Measurements from ENCODE around the gene TSPAN5. TPM values are rescaled to one million over a fixed set of nuclear protein-coding genes. Genes with fewer than 3 reads are reported as not detected.

Gene TSPAN5
- total and polyA plus RNA-seq, 2 of the 4 experiments (the other 2 are of a cell fraction): 64.8 to 79.6 TPM

DNA sequence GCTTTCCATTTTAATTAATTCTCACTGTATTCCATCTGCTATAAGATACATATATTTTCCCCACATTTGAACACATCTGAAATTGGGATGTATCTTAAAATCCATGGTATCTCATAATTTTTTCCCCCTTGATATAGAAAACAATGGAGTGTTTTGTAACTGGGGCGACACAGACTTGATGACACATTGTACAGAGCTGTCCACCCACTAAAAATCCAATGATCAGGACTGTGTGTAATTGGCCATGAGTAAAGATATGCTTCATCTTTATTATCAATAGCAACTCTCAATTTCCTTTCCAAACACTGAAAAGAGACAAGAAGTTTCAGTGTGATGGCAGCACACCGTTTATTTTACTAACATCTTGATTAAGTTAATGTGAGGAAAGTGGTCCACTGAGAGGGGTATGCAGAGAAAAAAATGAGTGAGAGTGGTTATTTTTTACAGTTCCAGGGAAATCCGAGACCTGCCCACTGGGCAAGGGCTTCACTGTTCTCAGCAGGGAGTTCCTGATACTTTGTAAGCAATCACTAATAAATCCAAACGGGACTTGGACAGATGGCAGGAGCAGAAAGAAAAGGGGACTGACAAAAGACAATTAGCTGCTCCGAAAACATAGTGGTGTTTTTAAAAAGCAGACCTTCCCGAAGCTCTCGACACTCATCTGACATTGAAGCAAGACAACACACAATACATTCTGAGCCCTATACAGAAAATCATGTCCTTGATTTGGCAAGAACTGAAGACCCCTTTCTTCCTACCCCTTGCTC lies 149.4 kb downstream of the TSPAN5 start:
- peak overlapping the region; percentile 96 for H3K18ac ChIP-seq (ENCODE audit: low read depth, low read length)
- no peaks in the 10 kb centered on the region for H4K20me1 ChIP-seq (ENCODE audit: insufficient read depth, low read length)
- in situ Hi-C loops (cut with MboI; ENCODE audit: low sequenced_read_pairs): no loop called here
- TF ChIP-seq MAZ (IDR thresholded peaks at IDR 0.05; ENCODE audit: borderline replicate concordance, low read depth, low read length): no peak
- TF ChIP-seq MXI1 (IDR thresholded peaks at IDR 0.05; ENCODE audit: borderline replicate concordance, low read depth, low read length): no peak
- TF ChIP-seq, protein P1, sequence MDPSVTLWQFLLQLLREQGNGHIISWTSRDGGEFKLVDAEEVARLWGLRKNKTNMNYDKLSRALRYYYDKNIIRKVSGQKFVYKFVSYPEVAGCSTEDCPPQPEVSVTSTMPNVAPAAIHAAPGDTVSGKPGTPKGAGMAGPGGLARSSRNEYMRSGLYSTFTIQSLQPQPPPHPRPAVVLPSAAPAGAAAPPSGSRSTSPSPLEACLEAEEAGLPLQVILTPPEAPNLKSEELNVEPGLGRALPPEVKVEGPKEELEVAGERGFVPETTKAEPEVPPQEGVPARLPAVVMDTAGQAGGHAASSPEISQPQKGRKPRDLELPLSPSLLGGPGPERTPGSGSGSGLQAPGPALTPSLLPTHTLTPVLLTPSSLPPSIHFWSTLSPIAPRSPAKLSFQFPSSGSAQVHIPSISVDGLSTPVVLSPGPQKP (IDR thresholded peaks at IDR 0.05; ENCODE audit: borderline replicate concordance, low read depth, low read length): no peak
- H3K4me2 ChIP-seq (ENCODE audit: low read depth, low read length): no peak overlapping the region
- ChIA-PET CTCF (no interaction called here), POLR2A (ENCODE audit: unreplicated experiment) (no interaction called here)
- peaks cover 22% of the 10 kb centered on the region for H3K4me1 ChIP-seq (ENCODE audit: control insufficient read depth, insufficient read depth, low read length)
- peak overlapping the region; percentile 79; the same call in 1 of the 2 replicates for H3K4ac ChIP-seq (ENCODE audit: low read depth, low read length)
- H2BK5ac ChIP-seq (ENCODE audit: low read depth, low read length, poor library complexity, severe bottlenecking): no peak overlapping the region
- H3K27ac ChIP-seq (ENCODE audit: insufficient read depth, low read length): peak overlapping the region; percentile 96; the same call in 1 of the 2 replicates
- H2BK120ac ChIP-seq (ENCODE audit: low read depth, low read length): peak overlapping the region; percentile 89
- intact Hi-C loops (cut with micrococcal nuclease): no loop called here
- peaks cover 5% of the 10 kb centered on the region; the same call in 1 of the 2 replicates for H3K36me3 ChIP-seq (ENCODE audit: control insufficient read depth, insufficient read depth, low read length)
- no peak overlapping the region for H2AK5ac ChIP-seq (ENCODE audit: low read depth, low read length)
- H3K9me3 ChIP-seq (ENCODE audit: control insufficient read depth, insufficient read depth, low read length): no peaks in the 10 kb centered on the region
- no peaks in the 10 kb centered on the region for H3K27me3 ChIP-seq (ENCODE audit: control insufficient read depth, insufficient read depth, low read length)
- DNase-seq (no peak), ATAC-seq (ENCODE audit: low read depth) (no peak)
- peak overlapping the region; percentile 33; the same call in 1 of the 2 replicates for H3K56ac ChIP-seq (ENCODE audit: extremely low read depth, insufficient read depth, low read length)
- no peak overlapping the region for H2AFZ ChIP-seq (replicated peaks; ENCODE audit: low read length, poor library complexity)
- peak overlapping the region; percentile 86 for H3K14ac ChIP-seq (replicated peaks; ENCODE audit: low read depth, low read length)
- H4K91ac ChIP-seq (ENCODE audit: insufficient read depth, low read depth, low read length): peak overlapping the region; percentile 80; the same call in 1 of the 2 replicates
- no CpG with 5 or more reads among the region's 7 CpGs for WGBS, 2 experiments (ENCODE audit: extremely low coverage in 2 of 2, insufficient read length in 1 of 2)
- H2AK9ac ChIP-seq (replicated peaks; ENCODE audit: low read depth, low read length, poor library complexity): no peak overlapping the region
- peak overlapping the region; percentile 2; the same call in 1 of the 2 replicates for H2BK20ac ChIP-seq (ENCODE audit: low read depth, low read length)
- H3K9ac ChIP-seq (ENCODE audit: low read depth, low read length): peak overlapping the region; percentile 28; the same call in 1 of the 2 replicates
- peak overlapping the region; percentile 89 for H4K5ac ChIP-seq (ENCODE audit: low read depth, low read length)
- peak overlapping the region; percentile 59; the same call in 1 of the 2 replicates for H3K23ac ChIP-seq (ENCODE audit: low read depth, low read length)
- H2BK15ac ChIP-seq (ENCODE audit: low read depth, low read length): peak overlapping the region; percentile 46; the same call in 1 of the 3 replicates
- no TSS peak for BruUV-seq (replicated peaks)
- dilution Hi-C loops (cut with HindIII; ENCODE audit: low sequenced_read_pairs, unreplicated experiment): no loop called here
- H3K9me1 ChIP-seq (ENCODE audit: insufficient read depth, low read length): peaks cover 12% of the 10 kb centered on the region
- no peak overlapping the region for H3K4me3 ChIP-seq (ENCODE audit: insufficient read depth, low read depth, low read length)
- peak overlapping the region; percentile 58 to 89 for H4K8ac ChIP-seq (ENCODE audit: low read depth in 2 of 2, low read length in 2 of 2)
- peaks cover 31 to 67% of the 10 kb centered on the region in 2 experiments for H3K79me1 ChIP-seq (ENCODE audit: low read depth in 1 of 2, low read length in 2 of 2)

All from IMR-90 (cell line).